Activated CD8-positive, alpha-beta T cell treated with anti-CD3 and anti-CD28 coated beads for 36 hours (primary cell): ENCODE data around the gene RPRD1B. TPM values are rescaled to one million over a fixed set of nuclear protein-coding genes. Genes with fewer than 3 reads are reported as not detected.
A peak's percentile ranks its signal among the peaks of the same experiment; 100 is the strongest.

Source experiments
- ATAC-seq: fragments of 200-7000 bp; cut with Tn5 transposase; one replicate; pipeline ENCODE4 v1.10.0; 2021; ENCODE audit warnings: mild to moderate bottlenecking, moderate library complexity
- CTCF ChIA-PET: fragments of 350-600 bp; sonication (Branson Sonifier 250); formaldehyde crosslinking; loops from one replicate; lab custom pipeline; 2021; ENCODE audit warnings: antibody characterized with exemption; lab: Charles Lee
- POLR2A ChIA-PET: fragments of 350-600 bp; sonication (Branson Sonifier 250); formaldehyde crosslinking; loops from one replicate; lab custom pipeline; 2021; ENCODE audit warnings: antibody characterized with exemption; lab: Charles Lee
- DNase-seq: peaks from one replicate; pipeline ENCODE4 v3.0.0-alpha.2; 2020
- H3K27ac Mint-ChIP-seq: one replicate; pipeline ENCODE4 v1.8.0; 2021; ENCODE audit warnings: mild to moderate bottlenecking, mixed read lengths
- H3K27me3 Mint-ChIP-seq: one replicate; pipeline ENCODE4 v1.8.0; 2021; ENCODE audit warnings: mixed read lengths
- H3K36me3 Mint-ChIP-seq: one replicate; pipeline ENCODE4 v1.8.0; 2021; ENCODE audit warnings: low read depth, mixed read lengths
- H3K4me1 Mint-ChIP-seq: one replicate; pipeline ENCODE4 v1.8.0; 2021; ENCODE audit warnings: low read depth, mixed read lengths
- H3K4me3 Mint-ChIP-seq: one replicate; pipeline ENCODE4 v1.8.0; 2021; ENCODE audit warnings: mild to moderate bottlenecking, moderate library complexity, mixed read lengths
- H3K9me3 Mint-ChIP-seq: one replicate; pipeline ENCODE4 v1.8.0; 2021; ENCODE audit warnings: mixed read lengths
- intact Hi-C: fragments of 100-400 bp; cut with micrococcal nuclease; formaldehyde crosslinking; loops from one replicate; pipeline ENCODE4 v1.10.0; 2022
- total RNA-seq, 2 experiments: library from RNA; stranded (reverse); gene quantifications; one replicate each; pipeline ENCODE4 v1.2.3, GENCODE V29; 2021
- TF ChIP-seq, protein P1 (sequence below): fragments of 200-600 bp; IDR thresholded peaks from one replicate; pipeline ENCODE4 v1.8.0; 2022; ENCODE audit warnings: antibody characterized with exemption, mild to moderate bottlenecking

Gene RPRD1B
- total RNA-seq, 2 experiments from 2014 or later, result 29.1 to 29.3 TPM

DNA sequence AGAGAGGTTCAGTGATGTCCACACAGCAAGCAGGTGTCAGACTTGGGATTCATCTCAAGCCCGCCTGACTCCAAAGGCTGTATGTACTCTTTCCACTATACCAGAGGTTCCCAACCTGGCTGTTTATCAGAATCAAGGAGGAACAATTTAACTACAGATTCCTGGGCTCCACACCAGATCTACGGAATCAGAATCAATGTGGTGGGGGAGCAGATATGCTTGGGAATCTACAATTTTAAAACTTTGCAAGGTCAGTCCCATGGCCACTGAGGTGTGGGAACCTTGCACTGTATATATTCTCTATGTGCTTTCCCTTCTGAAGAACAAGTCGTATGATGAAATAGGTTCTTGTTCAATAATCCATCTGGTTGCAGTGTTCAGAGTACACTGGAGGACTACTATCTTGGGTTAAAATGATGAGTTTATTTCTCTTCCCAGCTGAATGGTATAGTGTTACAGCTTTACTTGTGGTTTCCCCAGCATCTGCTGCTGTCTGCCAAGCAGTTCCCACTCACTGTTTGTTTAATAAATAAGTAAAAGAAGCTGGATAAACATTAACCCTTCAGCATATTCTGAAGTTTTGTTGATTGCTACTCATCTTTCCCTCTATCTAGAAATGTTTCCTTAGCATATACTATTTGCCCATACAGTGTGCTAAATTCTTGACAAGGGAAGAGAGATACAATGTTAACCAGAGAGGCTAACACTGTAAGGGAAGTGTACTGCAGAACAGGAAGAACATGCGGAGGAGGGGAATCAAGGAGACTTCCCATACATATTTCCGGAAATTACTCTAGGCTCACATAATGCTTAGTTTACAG is 10.2 kb upstream of the RPRD1B start:
- CTCF ChIA-PET, result interaction anchor here (1.4 kb wide), 1 partner anchor 23 kb away, joined by 3 read pairs; no protein-coding TSS in a partner anchor
- Mint-ChIP-seq H3K4me1 (peaks cover 43% of the 10 kb centered on the region), H3K9me3 (peaks cover 5% of the 10 kb centered on the region), H3K4me3 (no peak overlapping the region), H3K27me3 (no peaks in the 10 kb centered on the region), H3K36me3 (peaks cover 37% of the 10 kb centered on the region), H3K27ac (no peak overlapping the region)
- DNase-seq (no peak), ATAC-seq (no peak)
- TF ChIP-seq, protein P1, sequence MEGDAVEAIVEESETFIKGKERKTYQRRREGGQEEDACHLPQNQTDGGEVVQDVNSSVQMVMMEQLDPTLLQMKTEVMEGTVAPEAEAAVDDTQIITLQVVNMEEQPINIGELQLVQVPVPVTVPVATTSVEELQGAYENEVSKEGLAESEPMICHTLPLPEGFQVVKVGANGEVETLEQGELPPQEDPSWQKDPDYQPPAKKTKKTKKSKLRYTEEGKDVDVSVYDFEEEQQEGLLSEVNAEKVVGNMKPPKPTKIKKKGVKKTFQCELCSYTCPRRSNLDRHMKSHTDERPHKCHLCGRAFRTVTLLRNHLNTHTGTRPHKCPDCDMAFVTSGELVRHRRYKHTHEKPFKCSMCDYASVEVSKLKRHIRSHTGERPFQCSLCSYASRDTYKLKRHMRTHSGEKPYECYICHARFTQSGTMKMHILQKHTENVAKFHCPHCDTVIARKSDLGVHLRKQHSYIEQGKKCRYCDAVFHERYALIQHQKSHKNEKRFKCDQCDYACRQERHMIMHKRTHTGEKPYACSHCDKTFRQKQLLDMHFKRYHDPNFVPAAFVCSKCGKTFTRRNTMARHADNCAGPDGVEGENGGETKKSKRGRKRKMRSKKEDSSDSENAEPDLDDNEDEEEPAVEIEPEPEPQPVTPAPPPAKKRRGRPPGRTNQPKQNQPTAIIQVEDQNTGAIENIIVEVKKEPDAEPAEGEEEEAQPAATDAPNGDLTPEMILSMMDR, result no peak
- POLR2A ChIA-PET, result no interaction called here
- intact Hi-C loops, result no loop called here

DNA sequence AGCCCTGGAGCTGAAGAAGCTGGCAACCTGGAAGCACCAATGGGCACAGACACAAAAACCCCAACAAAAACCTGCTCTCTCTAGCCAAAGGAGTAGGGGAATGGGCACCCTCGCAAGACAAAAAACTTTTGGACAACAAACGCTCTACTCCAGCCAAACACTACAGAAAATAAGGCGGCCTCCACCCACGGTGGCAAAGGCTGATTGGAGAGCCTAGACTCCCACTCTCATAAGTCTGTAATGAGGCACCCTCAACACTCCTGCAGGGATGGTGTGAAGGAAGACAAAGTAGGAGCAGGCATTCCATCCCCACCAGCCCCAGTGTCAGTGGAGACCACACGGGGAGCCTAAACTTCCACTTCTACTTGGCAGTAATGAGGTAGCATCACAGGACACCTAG is 9.1 kb upstream of the RPRD1B start:
- H3K27ac Mint-ChIP-seq, result no peak overlapping the region
- H3K27me3 Mint-ChIP-seq, result no peaks in the 10 kb centered on the region
- peaks cover 54% of the 10 kb centered on the region for H3K4me1 Mint-ChIP-seq
- peaks cover 33% of the 10 kb centered on the region for H3K36me3 Mint-ChIP-seq
- DNase-seq (no peak), ATAC-seq (no peak)
- TF ChIP-seq, protein P1, result no peak
- no peaks in the 10 kb centered on the region for H3K9me3 Mint-ChIP-seq
- ChIA-PET CTCF (no interaction called here), POLR2A (no interaction called here)
- H3K4me3 Mint-ChIP-seq, result no peak overlapping the region
- intact Hi-C loops, result no loop called here

GRCh38 chr20:38029453-38029852 is 4.1 kb upstream of the RPRD1B start:
- POLR2A ChIA-PET, result no interaction called here
- CTCF ChIA-PET, result interaction anchor here (3.1 kb wide), 1 partner anchor 28 kb away, joined by 14 read pairs; no protein-coding TSS in a partner anchor
- peaks cover 52% of the 10 kb centered on the region for H3K4me1 Mint-ChIP-seq

GRCh38 chr20:38031957-38032356 is 1.6 kb upstream of the RPRD1B start:
- H3K4me3 Mint-ChIP-seq, result peak overlapping the region; percentile 88
- H3K27me3 Mint-ChIP-seq, result no peaks in the 10 kb centered on the region
- H3K4me1 Mint-ChIP-seq, result peaks cover 59% of the 10 kb centered on the region
- CTCF ChIA-PET, result interaction anchor here (2.2 kb wide), 1 partner anchor 189 kb away, joined by 9 read pairs; no protein-coding TSS in a partner anchor
- peaks cover 47% of the 10 kb centered on the region for H3K36me3 Mint-ChIP-seq
- DNase-seq (no peak), ATAC-seq (no peak)
- POLR2A ChIA-PET, result interaction anchor here (1.4 kb wide), 1 partner anchor 26 kb away, joined by 6 read pairs; no protein-coding TSS in a partner anchor
- peak overlapping the region; percentile 99 for H3K27ac Mint-ChIP-seq
- intact Hi-C loops, result no loop called here
- TF ChIP-seq, protein P1, result no peak
- H3K9me3 Mint-ChIP-seq, result no peaks in the 10 kb centered on the region

More at GRCh38 chr20:38029453-38029852, 4.1 kb upstream of the RPRD1B start:
- H3K27me3 Mint-ChIP-seq, result no peaks in the 10 kb centered on the region
- no peak overlapping the region for H3K27ac Mint-ChIP-seq
- H3K36me3 Mint-ChIP-seq, result peaks cover 39% of the 10 kb centered on the region
- no peaks in the 10 kb centered on the region for H3K9me3 Mint-ChIP-seq
- intact Hi-C loops, result no loop called here
- TF ChIP-seq, protein P1, result no peak
- H3K4me3 Mint-ChIP-seq, result no peak overlapping the region
- DNase-seq, result no peak
- no peak for ATAC-seq
